HG03354 (cell line): ENCODE results near the gene DBP.
"Not testable (repeated sequence)": the region's sequence is repeated elsewhere in the genome, so short reads cannot be mapped to it uniquely, and the experiment has no call there.

Experiments used
- ATAC-seq: cut with Tn5 transposase; IDR thresholded peaks from one replicate; pipeline ENCODE4 v1.9.1; 2021; ENCODE audit warnings: mild to moderate bottlenecking; ENCODE audit not compliant: unreplicated experiment, poor library complexity, severe bottlenecking

DBP gene

GRCh38 chr19:48636859-48637448 lies at the start of gene DBP:
Gene DBP, minus strand, starts transcription at chr19:48637379. Its CDS starts 385 bp downstream, at chr19:48636994.
- no peak for ATAC-seq

GRCh38 chr19:48686637-48687036 lies 49.5 kb upstream of the DBP start:
- not testable (repeated sequence) for ATAC-seq

GRCh38 chr19:48686088-48686487 lies 48.9 kb upstream of the DBP start:
- ATAC-seq: no peak

GRCh38 chr19:48685583-48685982 lies 48.4 kb upstream of the DBP start:
- ATAC-seq: no peak

GRCh38 chr19:48683349-48683748 lies 46.2 kb upstream of the DBP start:
- ATAC-seq: no peak

GRCh38 chr19:48681127-48681470 lies 43.9 kb upstream of the DBP start:
- no peak for ATAC-seq

GRCh38 chr19:48680436-48681126 lies 43.4 kb upstream of the DBP start:
- ATAC-seq: no peak

- ATAC-seq: not testable (repeated sequence)
Measured at GRCh38 chr19:48680006-48680405, 42.8 kb upstream of the DBP start.

GRCh38 chr19:48678201-48678600 lies 41.0 kb upstream of the DBP start:
- no peak for ATAC-seq

GRCh38 chr19:48676887-48677286 lies 39.7 kb upstream of the DBP start:
- ATAC-seq: no peak

- no peak for ATAC-seq
Measured at GRCh38 chr19:48676487-48676886, 39.3 kb upstream of the DBP start.

- ATAC-seq: no peak
Measured at GRCh38 chr19:48674921-48675824, 38.0 kb upstream of the DBP start.

GRCh38 chr19:48674216-48674809 lies 37.1 kb upstream of the DBP start:
- ATAC-seq: no peak

- no peak for ATAC-seq
Measured at GRCh38 chr19:48673436-48674100, 36.4 kb upstream of the DBP start.

GRCh38 chr19:48672994-48673393 lies 35.8 kb upstream of the DBP start, which contains the start of gene NTN5:
Gene NTN5, minus strand, starts transcription at chr19:48673017. Its CDS starts 2,031 bp downstream, at chr19:48670986.
- no peak for ATAC-seq

GRCh38 chr19:48671446-48671995 lies 34.3 kb upstream of the DBP start:
- ATAC-seq: no peak

GRCh38 chr19:48670699-48671445 lies 33.7 kb upstream of the DBP start:
- ATAC-seq: no peak

GRCh38 chr19:48669903-48670668 lies 32.9 kb upstream of the DBP start:
- no peak for ATAC-seq
